Fibroblast of lung (primary cell): ENCODE results near the gene RGS14.

ENCODE experiments used
- EZH2 ChIP-seq: IDR thresholded peaks from 2 replicates; pipeline ENCODE4 v1.5.1; 2012; ENCODE audit warnings: low read length, control low read depth, mild to moderate bottlenecking; ENCODE audit errors: missing control alignments
- TF ChIP-seq, protein P1 (sequence below), 2 donors: IDR thresholded peaks in 1 of 2; conservative IDR thresholded peaks in 1 of 2; 1 replicate in 1 of 2; 2 replicates in 1 of 2; pipeline ENCODE4 v1.5.1; 2011 to 2012; ENCODE audit warnings: low read length in 2 of 2, control low read depth in 1 of 2, inconsistent platforms in 1 of 2, low read depth in 1 of 2, mild to moderate bottlenecking in 1 of 2

DNA sequence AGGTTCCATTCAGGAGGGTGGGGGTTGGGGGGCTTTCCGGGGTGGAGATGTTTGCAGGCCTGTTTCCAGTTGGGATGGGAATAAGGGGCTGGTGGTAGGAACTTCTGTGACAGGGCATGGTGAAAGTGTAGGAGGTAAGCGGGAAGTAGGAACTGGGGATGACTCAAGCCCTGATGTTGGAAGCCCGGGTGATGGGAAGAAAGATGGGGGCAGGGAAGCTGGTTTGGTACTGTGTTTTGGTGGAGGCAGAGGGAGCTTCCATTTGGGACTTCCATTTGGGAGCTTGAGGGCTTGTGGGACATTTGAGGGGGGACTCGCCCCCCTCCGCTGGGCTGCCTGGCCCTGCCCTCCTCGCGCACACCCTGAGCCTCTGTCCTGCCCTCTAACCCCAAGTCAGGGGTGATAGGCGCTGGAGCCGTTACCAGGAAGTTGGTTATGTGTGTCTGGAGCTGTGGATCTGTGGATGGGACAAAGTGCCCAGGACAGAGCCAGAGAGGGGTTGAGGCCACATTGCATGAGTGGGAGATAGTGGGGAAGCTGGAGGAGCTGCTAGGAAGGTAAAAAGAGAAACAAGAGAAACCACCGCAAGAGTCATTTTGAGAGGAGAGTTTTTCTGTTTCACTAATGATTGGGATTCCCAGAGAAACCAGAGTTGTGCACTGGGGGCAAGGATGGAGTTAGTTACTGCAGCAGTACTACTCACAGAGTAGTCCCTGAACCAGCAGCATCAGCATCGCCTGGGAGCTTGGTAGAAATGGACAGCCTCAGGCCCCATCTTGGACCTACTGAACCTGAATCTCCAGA, 6.6 kb downstream of the RGS14 start:
- TF ChIP-seq, protein P1, sequence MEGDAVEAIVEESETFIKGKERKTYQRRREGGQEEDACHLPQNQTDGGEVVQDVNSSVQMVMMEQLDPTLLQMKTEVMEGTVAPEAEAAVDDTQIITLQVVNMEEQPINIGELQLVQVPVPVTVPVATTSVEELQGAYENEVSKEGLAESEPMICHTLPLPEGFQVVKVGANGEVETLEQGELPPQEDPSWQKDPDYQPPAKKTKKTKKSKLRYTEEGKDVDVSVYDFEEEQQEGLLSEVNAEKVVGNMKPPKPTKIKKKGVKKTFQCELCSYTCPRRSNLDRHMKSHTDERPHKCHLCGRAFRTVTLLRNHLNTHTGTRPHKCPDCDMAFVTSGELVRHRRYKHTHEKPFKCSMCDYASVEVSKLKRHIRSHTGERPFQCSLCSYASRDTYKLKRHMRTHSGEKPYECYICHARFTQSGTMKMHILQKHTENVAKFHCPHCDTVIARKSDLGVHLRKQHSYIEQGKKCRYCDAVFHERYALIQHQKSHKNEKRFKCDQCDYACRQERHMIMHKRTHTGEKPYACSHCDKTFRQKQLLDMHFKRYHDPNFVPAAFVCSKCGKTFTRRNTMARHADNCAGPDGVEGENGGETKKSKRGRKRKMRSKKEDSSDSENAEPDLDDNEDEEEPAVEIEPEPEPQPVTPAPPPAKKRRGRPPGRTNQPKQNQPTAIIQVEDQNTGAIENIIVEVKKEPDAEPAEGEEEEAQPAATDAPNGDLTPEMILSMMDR (conservative IDR thresholded peaks at IDR 0.05 in 1 of 2, IDR thresholded peaks at IDR 0.05 in 1 of 2; ENCODE audit: low read depth in 1 of 2, low read length in 2 of 2) = no peak
- TF ChIP-seq EZH2 = no peak
